Measurements from ENCODE around the gene ATXN7L1. TPM values are rescaled to one million over a fixed set of nuclear protein-coding genes. Genes with fewer than 3 reads are reported as not detected.

Gene ATXN7L1
- total RNA-seq, 1 experiment from 2014 or later, result 38.5 TPM

GRCh38 chr7:105666324-105666723 lies 210.1 kb downstream of the ATXN7L1 start (continued):
- no peak for TF ChIP-seq ZNF532 (CRISPR knock-in tag; IDR thresholded peaks at IDR 0.05; ENCODE audit: borderline replicate concordance)

- H3K27ac Mint-ChIP-seq, result peak overlapping the region; percentile 90; the same call in 1 of the 2 replicates
- H3K4me1 Mint-ChIP-seq, result peaks cover 36% of the 10 kb centered on the region
- H3K27me3 Mint-ChIP-seq (ENCODE audit: low read depth), result no peaks in the 10 kb centered on the region
- no peak overlapping the region for H3K4me3 Mint-ChIP-seq
- ATAC-seq (no peak), DNase-seq (ENCODE audit: low spot score) (no peak)
- peaks cover 36% of the 10 kb centered on the region for H3K36me3 Mint-ChIP-seq
- TF ChIP-seq ZMAT4 (CRISPR knock-in tag; IDR thresholded peaks at IDR 0.05) (no peak), SOX15 (CRISPR knock-in tag; IDR thresholded peaks at IDR 0.05) (no peak), ATF1 (CRISPR knock-in tag; IDR thresholded peaks at IDR 0.05) (no peak), CBFB (CRISPR knock-in tag; IDR thresholded peaks at IDR 0.05; ENCODE audit: low read depth) (no peak), ZNF396 (CRISPR knock-in tag; IDR thresholded peaks at IDR 0.05; ENCODE audit: borderline replicate concordance) (no peak), PRRX2 (CRISPR knock-in tag; IDR thresholded peaks at IDR 0.05) (no peak), RORB (CRISPR knock-in tag; IDR thresholded peaks at IDR 0.05) (no peak), JUN (CRISPR knock-in tag; IDR thresholded peaks at IDR 0.05) (no peak), ZNF532 (CRISPR knock-in tag; IDR thresholded peaks at IDR 0.05; ENCODE audit: borderline replicate concordance) (no peak), CREM (CRISPR knock-in tag; IDR thresholded peaks at IDR 0.05) (no peak), NR1H2 (CRISPR knock-in tag; IDR thresholded peaks at IDR 0.05) (no peak), ATF3 (CRISPR knock-in tag; conservative IDR thresholded peaks at IDR 0.05) (no peak), KAT7 (CRISPR knock-in tag; IDR thresholded peaks at IDR 0.05; ENCODE audit: borderline replicate concordance) (no peak), ATF6 (CRISPR knock-in tag; IDR thresholded peaks at IDR 0.05) (no peak), FOXP4 (CRISPR knock-in tag; IDR thresholded peaks at IDR 0.05) (no peak), NR3C1 (CRISPR knock-in tag; conservative IDR thresholded peaks at IDR 0.05; ENCODE audit: low read depth) (no peak), ZNF416 (CRISPR knock-in tag; IDR thresholded peaks at IDR 0.05) (no peak), IRF1 (CRISPR knock-in tag; IDR thresholded peaks at IDR 0.05) (no peak)
- CTCF ChIA-PET, result interaction anchor here (1.0 to 10.5 kb wide), 2 partner anchors 9 to 269 kb away, joined by 3 to 54 read pairs; no protein-coding TSS in a partner anchor
- H3K9me3 Mint-ChIP-seq, result peaks cover 4% of the 10 kb centered on the region; the same call in 1 of the 2 replicates
- POLR2A ChIA-PET, result interaction anchor here (0.5 to 1.0 kb wide), 2 partner anchors 22 to 385 kb away, joined by 3 to 5 read pairs; no protein-coding TSS in a partner anchor
Measured at GRCh38 chr7:105665684-105666083, 210.7 kb downstream of the ATXN7L1 start.
